H1 (cell line): ENCODE data around the gene CSF2RB. TPM values are rescaled to one million over a fixed set of nuclear protein-coding genes. Genes with fewer than 3 reads are reported as not detected.

ENCODE experiments used
- CTCF ChIA-PET: fragments of 300-600 bp; sonication (Branson Sonifier 250); formaldehyde crosslinking; loops from one replicate; lab custom pipeline; 2021; ENCODE audit not compliant: partially characterized antibody; lab: Charles Lee
- POLR2A ChIA-PET: fragments of 300-600 bp; sonication (Branson Sonifier 250); formaldehyde crosslinking; loops from one replicate; lab custom pipeline; 2021; ENCODE audit warnings: inconsistent platforms; ENCODE audit not compliant: partially characterized antibody; lab: Charles Lee
- DNase-seq, 2 experiments: peaks; one replicate each; pipeline versions ENCODE4 v3.0.0 to v3.0.0-alpha.2; 2010 to 2022; ENCODE audit warnings: low spot score in 2 of 2, low read depth in 1 of 2, mixed read lengths in 1 of 2
- FAIRE-seq: peaks from 2 replicates; lab custom pipeline; 2011; peaks lifted over from hg19 to GRCh38; lab: Jason Lieb, UNC
- H2AFZ ChIP-seq: 2 replicates; pipeline ENCODE4 v1.8.1; 2012; ENCODE audit warnings: low read length, inconsistent platforms
- H2AK5ac ChIP-seq: 2 replicates; pipeline ENCODE4 v1.6.1; 2013; ENCODE audit warnings: low read depth, low read length
- H2BK120ac ChIP-seq: replicated peaks from 2 replicates; pipeline ENCODE3; 2013; ENCODE audit warnings: low read depth, low read length, inconsistent platforms
- H2BK12ac ChIP-seq: 2 replicates; pipeline ENCODE4 v1.6.1; 2013; ENCODE audit warnings: low read depth, low read length
- H2BK15ac ChIP-seq: 2 replicates; pipeline ENCODE4 v1.6.1; 2013; ENCODE audit warnings: low read length
- H2BK20ac ChIP-seq: 2 replicates; pipeline ENCODE4 v1.6.1; 2013; ENCODE audit warnings: low read length
- H2BK5ac ChIP-seq: 2 replicates; pipeline ENCODE4 v1.6.1; 2013; ENCODE audit warnings: low read depth, low read length
- H3K14ac ChIP-seq: 2 replicates; pipeline ENCODE4 v1.6.1; 2013; ENCODE audit warnings: inconsistent platforms; ENCODE audit not compliant: insufficient read length
- H3K18ac ChIP-seq: 2 replicates; pipeline ENCODE4 v1.6.1; 2013; ENCODE audit warnings: low read length; ENCODE audit errors: extremely low read depth
- H3K23ac ChIP-seq: 2 replicates; pipeline ENCODE4 v1.6.1; 2013; ENCODE audit warnings: inconsistent platforms; ENCODE audit not compliant: insufficient read length
- H3K23me2 ChIP-seq: 2 replicates; pipeline ENCODE4 v1.6.1; 2013; ENCODE audit warnings: low read depth, low read length
- H3K27ac ChIP-seq: 2 replicates; pipeline ENCODE4 v1.6.1; 2011; ENCODE audit warnings: low read depth, low read length, inconsistent platforms
- H3K27me3 ChIP-seq, 4 experiments: replicated peaks in 1 of 4; 1 replicate in 1 of 4; 2 replicates in 3 of 4; pipeline versions ENCODE4 v1.6.1 to v1.8.1; 2011 to 2013; ENCODE audit warnings: low read length in 3 of 4, mild to moderate bottlenecking in 3 of 4, inconsistent platforms in 2 of 4, mixed read lengths in 2 of 4, moderate library complexity in 1 of 4; ENCODE audit not compliant: control insufficient read depth in 3 of 4, insufficient read depth in 3 of 4; ENCODE audit errors: extremely low read depth in 1 of 4
- H3K36me3 ChIP-seq, 4 experiments: 2 replicates each; pipeline versions ENCODE4 v1.6.1 to v1.8.1; 2011 to 2013; ENCODE audit warnings: mild to moderate bottlenecking in 4 of 4, low read length in 3 of 4, moderate library complexity in 2 of 4, control low read depth in 1 of 4, inconsistent platforms in 1 of 4; ENCODE audit not compliant: insufficient read depth in 4 of 4, control insufficient read depth in 2 of 4
- H3K4ac ChIP-seq: replicated peaks from 2 replicates; pipeline ENCODE3; 2013; ENCODE audit warnings: low read length, low read depth, mixed read lengths, inconsistent platforms; ENCODE audit not compliant: insufficient read length
- H3K4me1 ChIP-seq, 4 experiments: replicated peaks in 1 of 4; 1 replicate in 1 of 4; 2 replicates in 3 of 4; pipeline versions ENCODE4 v1.6.1 to v1.8.1; 2011 to 2013; ENCODE audit warnings: low read length in 3 of 4, inconsistent platforms in 2 of 4, mixed read lengths in 1 of 4; ENCODE audit not compliant: insufficient read depth in 4 of 4, control insufficient read depth in 3 of 4
- H3K4me2 ChIP-seq, 2 experiments: 2 replicates each; pipeline versions ENCODE4 v1.6.1 to v1.8.1; 2011 to 2013; ENCODE audit warnings: low read depth in 2 of 2, low read length in 2 of 2, control low read depth in 1 of 2, inconsistent platforms in 1 of 2, mild to moderate bottlenecking in 1 of 2; ENCODE audit not compliant: insufficient read depth in 1 of 2
- H3K4me3 ChIP-seq, 4 experiments: fragments of 200-600, 300-600 bp in 1 of 4; sonication (generic), shearing (Covaris generic), sonication (Bioruptor Twin) in 1 of 4; 2 replicates each; pipeline versions ENCODE4 v1.5.1 to v1.8.1; 2011 to 2016; ENCODE audit warnings: low read length in 4 of 4, low read depth in 3 of 4, control low read depth in 2 of 4, inconsistent platforms in 2 of 4, mild to moderate bottlenecking in 2 of 4, mixed read lengths in 1 of 4, moderate library complexity in 1 of 4; ENCODE audit not compliant: insufficient read depth in 2 of 4; ENCODE audit errors: extremely low read depth in 1 of 4
- H3K56ac ChIP-seq: replicated peaks from 2 replicates; pipeline ENCODE3; 2013; ENCODE audit warnings: low read depth, mild to moderate bottlenecking, mixed read lengths, low read length, inconsistent platforms; ENCODE audit not compliant: insufficient read length
- H3K79me1 ChIP-seq: 2 replicates; pipeline ENCODE4 v1.6.1; 2013; ENCODE audit warnings: low read depth, low read length, control low read depth
- H3K79me2 ChIP-seq, 2 experiments: 2 replicates each; pipeline versions ENCODE4 v1.6.1 to v1.8.1; 2012 to 2013; ENCODE audit warnings: low read length in 2 of 2, mild to moderate bottlenecking in 2 of 2, inconsistent platforms in 1 of 2; ENCODE audit not compliant: insufficient read depth in 2 of 2, control insufficient read depth in 1 of 2
- H3K9ac ChIP-seq, 4 experiments: replicated peaks in 1 of 4; 1 replicate in 1 of 4; 2 replicates in 3 of 4; pipeline versions ENCODE4 v1.6.1 to v1.8.1; 2011 to 2013; ENCODE audit warnings: low read depth in 3 of 4, low read length in 3 of 4, control low read depth in 2 of 4, mild to moderate bottlenecking in 2 of 4, moderate library complexity in 2 of 4, inconsistent platforms in 1 of 4; ENCODE audit errors: extremely low read depth in 1 of 4
- H3K9me3 ChIP-seq, 2 experiments: 2 replicates each; pipeline versions ENCODE4 v1.6.1 to v1.8.1; 2012 to 2013; ENCODE audit warnings: mild to moderate bottlenecking in 2 of 2, moderate library complexity in 2 of 2, control low read depth in 1 of 2, inconsistent platforms in 1 of 2, low read depth in 1 of 2, low read length in 1 of 2, mixed read lengths in 1 of 2; ENCODE audit not compliant: insufficient read depth in 2 of 2
- H4K20me1 ChIP-seq, 2 experiments: replicated peaks in 1 of 2; 2 replicates each; pipeline versions ENCODE3 to v1.8.1; 2011 to 2013; ENCODE audit warnings: inconsistent platforms in 2 of 2, low read length in 2 of 2, mild to moderate bottlenecking in 1 of 2; ENCODE audit not compliant: insufficient read depth in 2 of 2, control insufficient read depth in 1 of 2
- H4K5ac ChIP-seq: 2 replicates; pipeline ENCODE4 v1.6.1; 2013; ENCODE audit warnings: low read length, low read depth, mixed read lengths, inconsistent platforms; ENCODE audit not compliant: insufficient read length
- H4K8ac ChIP-seq: 2 replicates; pipeline ENCODE4 v1.8.0; 2013; ENCODE audit warnings: mild to moderate bottlenecking, moderate library complexity, low read length, inconsistent platforms; ENCODE audit not compliant: insufficient read depth; ENCODE audit errors: extremely low read depth
- H4K91ac ChIP-seq: replicated peaks from 2 replicates; pipeline ENCODE3; 2013; ENCODE audit warnings: low read length, mixed read lengths, inconsistent platforms; ENCODE audit not compliant: insufficient read length
- BRCA1 ChIP-seq: IDR thresholded peaks from 2 replicates; pipeline ENCODE4 v1.6.1; 2012; ENCODE audit warnings: low read depth, low read length, improper control_type of control experiment
- FOSL1 ChIP-seq: IDR thresholded peaks from 2 replicates; pipeline ENCODE4 v1.6.1; 2011; ENCODE audit warnings: mild to moderate bottlenecking, low read depth, low read length, moderate library complexity; ENCODE audit not compliant: insufficient read depth
- HDAC6 ChIP-seq: IDR thresholded peaks from one replicate; pipeline ENCODE4 v1.7.1; 2012; ENCODE audit warnings: low read depth, mild to moderate bottlenecking, inconsistent platforms, low read length, moderate library complexity
- KDM4A ChIP-seq: IDR thresholded peaks from one replicate; pipeline ENCODE4 v1.7.1; 2012; ENCODE audit warnings: low read depth, mild to moderate bottlenecking, moderate library complexity, low read length, inconsistent platforms; ENCODE audit not compliant: severe bottlenecking
- POLR2AphosphoS5 ChIP-seq: IDR thresholded peaks from 2 replicates; pipeline ENCODE4 v1.6.1; 2011; ENCODE audit warnings: low read depth, low read length
- RBBP5 ChIP-seq: IDR thresholded peaks from 2 replicates; pipeline ENCODE4 v1.7.1; 2012; ENCODE audit warnings: low read depth, mild to moderate bottlenecking, inconsistent platforms, low read length, moderate library complexity, borderline replicate concordance
- SP1 ChIP-seq: IDR thresholded peaks from 2 replicates; pipeline ENCODE4 v1.6.1; 2011; ENCODE audit warnings: low read depth, low read length
- SUZ12 ChIP-seq: fragments of 200-600 bp; sonication (generic); IDR thresholded peaks from 2 replicates; pipeline ENCODE4 v1.6.1; 2012; ENCODE audit warnings: mild to moderate bottlenecking, inconsistent platforms, low read length, moderate library complexity, mixed read lengths
- TAF7 ChIP-seq: optimal IDR thresholded peaks from 2 replicates; pipeline ENCODE3; 2011; ENCODE audit warnings: low read depth, mild to moderate bottlenecking, inconsistent platforms, low read length, moderate library complexity, borderline replicate concordance
- YY1 ChIP-seq: IDR thresholded peaks from 2 replicates; pipeline ENCODE4 v1.6.1; 2011; ENCODE audit warnings: low read depth, mild to moderate bottlenecking, low read length
- WGBS, 2 experiments: shearing (Covaris generic) in 1 of 2; methylation state at CpG; one replicate each; pipeline versions ENCODE4 v1.1.6 to v1.1.7; 2013 to 2015; ENCODE audit warnings: low lambda C conversion rate in 2 of 2, mixed read lengths in 2 of 2, inconsistent platforms in 1 of 2, low coverage in 1 of 2, missing lambda C conversion rate in 1 of 2; ENCODE audit not compliant: insufficient replicate concordance in 2 of 2, insufficient coverage in 1 of 2, insufficient read length in 1 of 2; ENCODE audit errors: extremely low coverage in 1 of 2, missing lambda C conversion rate in 1 of 2; 5-methylcytosine and 5-hydroxymethylcytosine counted together
- polyA plus RNA-seq, 7 experiments: library from polyadenylated mRNA; depleted of rRNA in 3 of 7; stranded (reverse) in 5 of 7; unstranded in 2 of 7; fragments of >200 nt in 5 of 7; fragments of 200-250 nt in 2 of 7; gene quantifications; 1 replicate in 5 of 7; 2 replicates in 1 of 7; 4 replicates in 1 of 7; pipeline versions ENCODE4 v1.2.1 to v1.2.3, GENCODE V29; 2011 to 2013; ENCODE audit warnings: missing spikeins in 2 of 7, mixed read lengths in 2 of 7
- total RNA-seq: library from RNA; stranded (reverse); fragmentation: NEBNext Ultra II Directional; extraction: Animal tissue kit (Norgen Biotek cat#: 25700); gene quantifications from 2 replicates; pipeline ENCODE4 v1.2.1, GENCODE V29; 2021
- TF ChIP-seq, protein P1 (sequence below): IDR thresholded peaks from 2 replicates; pipeline ENCODE4 v1.6.1; 2012; ENCODE audit warnings: inconsistent platforms

Gene CSF2RB
- total and polyA plus RNA-seq, 2 of the 8 experiments (the other 6 are each of a cell fraction or from before 2014, with no cell fraction given) = not detected

DNA sequence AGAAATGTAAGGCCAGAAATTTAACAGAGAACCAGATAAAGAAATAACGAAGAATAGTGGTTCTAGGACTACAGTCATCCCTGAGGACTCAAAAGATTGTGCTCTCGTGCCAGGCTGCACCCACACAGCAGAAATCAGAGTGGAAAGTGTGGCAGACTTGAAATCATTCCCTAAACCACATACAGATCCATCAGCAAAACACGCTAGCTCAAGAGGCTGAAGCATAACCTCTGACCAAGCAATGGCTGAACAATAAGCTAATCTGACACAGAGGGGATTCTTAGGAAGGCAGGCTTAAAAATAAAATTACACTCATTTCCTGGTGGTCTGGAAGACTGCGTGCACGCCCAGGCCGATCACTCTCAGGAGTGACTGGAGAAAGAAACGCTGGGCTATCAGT, 33.7 kb upstream of the CSF2RB start:
- no peak for FAIRE-seq
- no peak for DNase-seq
- no peak for TF ChIP-seq TAF7
- TF ChIP-seq RBBP5 = no peak
- TF ChIP-seq SUZ12 = no peak
- TF ChIP-seq HDAC6 = no peak
- TF ChIP-seq FOSL1 = no peak
- no peak for TF ChIP-seq KDM4A
- TF ChIP-seq, protein P1, sequence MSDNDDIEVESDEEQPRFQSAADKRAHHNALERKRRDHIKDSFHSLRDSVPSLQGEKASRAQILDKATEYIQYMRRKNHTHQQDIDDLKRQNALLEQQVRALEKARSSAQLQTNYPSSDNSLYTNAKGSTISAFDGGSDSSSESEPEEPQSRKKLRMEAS = no peak
- no peak for TF ChIP-seq SP1
- no peak for TF ChIP-seq BRCA1
- no peak for TF ChIP-seq POLR2AphosphoS5
- TF ChIP-seq YY1 = no peak

More for the DNA sequence above, 33.7 kb upstream of the CSF2RB start:
- H2BK12ac ChIP-seq = no peak overlapping the region
- H2AK5ac ChIP-seq = no peak overlapping the region
- no peak overlapping the region for H4K5ac ChIP-seq
- H3K14ac ChIP-seq = no peak overlapping the region
- H3K18ac ChIP-seq = no peak overlapping the region
- no peak overlapping the region for H2BK120ac ChIP-seq
- H3K4me1 ChIP-seq = no peaks in the 10 kb centered on the region; a peak in 1 of 7 replicates
- H3K36me3 ChIP-seq = no peaks in the 10 kb centered on the region
- no peaks in the 10 kb centered on the region for H3K23me2 ChIP-seq
- H4K8ac ChIP-seq = no peak overlapping the region
- no peak overlapping the region for H2BK15ac ChIP-seq
- no peak overlapping the region for H2AFZ ChIP-seq
- ChIA-PET POLR2A (interaction anchor here (0.9 kb wide), 1 partner anchor 9 kb away, joined by 4 read pairs; no protein-coding TSS in a partner anchor), CTCF (interaction anchor here (1.0 to 1.8 kb wide), 2 partner anchors 23 to 39 kb away, joined by 3 to 6 read pairs; no protein-coding TSS in a partner anchor)
- no peak overlapping the region for H3K9ac ChIP-seq
- H2BK20ac ChIP-seq = no peak overlapping the region
- no peak overlapping the region for H3K23ac ChIP-seq
- no peak overlapping the region for H3K27ac ChIP-seq
- H4K91ac ChIP-seq = no peak overlapping the region
- no peaks in the 10 kb centered on the region; a peak in 2 of 7 replicates for H3K27me3 ChIP-seq
- H2BK5ac ChIP-seq = no peak overlapping the region
- H3K79me1 ChIP-seq = no peaks in the 10 kb centered on the region
- no peak overlapping the region for H3K4me3 ChIP-seq
- no peaks in the 10 kb centered on the region for H3K79me2 ChIP-seq
- no peak overlapping the region for H3K4me2 ChIP-seq
- H4K20me1 ChIP-seq = no peaks in the 10 kb centered on the region
- H3K4ac ChIP-seq = no peak overlapping the region
- no peak overlapping the region for H3K56ac ChIP-seq
- H3K9me3 ChIP-seq = no peaks in the 10 kb centered on the region
- WGBS, 2 experiments = 86% methylated on average over 7 of the region's 7 CpGs; no CpG with 5 or more reads in 1 of the 2 experiments
